GM18508 (cell line): ENCODE data around the gene UAP1L1.

Source experiments
- ATAC-seq: cut with Tn5 transposase; IDR thresholded peaks from one replicate; pipeline ENCODE4 v1.9.1; 2021; ENCODE audit warnings: moderate number of reproducible peaks; ENCODE audit not compliant: insufficient read depth, unreplicated experiment

UAP1L1 gene

GRCh38 chr9:137041124-137041523 is 36.2 kb upstream of the UAP1L1 start:
- no peak for ATAC-seq

- no peak for ATAC-seq
These were observed 34.3 kb upstream of the UAP1L1 start for GRCh38 chr9:137042751-137043727.

- ATAC-seq: no peak
These were observed 33.3 kb upstream of the UAP1L1 start for GRCh38 chr9:137044037-137044436.

GRCh38 chr9:137044502-137045177 is 32.7 kb upstream of the UAP1L1 start:
- no peak for ATAC-seq

GRCh38 chr9:137045294-137046087 is 31.8 kb upstream of the UAP1L1 start:
- no peak for ATAC-seq

- ATAC-seq: no peak
These were observed 31.1 kb upstream of the UAP1L1 start, which contains the start of gene NPDC1 for GRCh38 chr9:137046088-137046787. Gene NPDC1, minus strand, starts transcription at chr9:137046177. Its CDS starts 188 bp downstream, at chr9:137045989.

- ATAC-seq: no peak
These were observed 28.4 kb upstream of the UAP1L1 start for GRCh38 chr9:137048655-137049543.

GRCh38 chr9:137049544-137050449 is 27.5 kb upstream of the UAP1L1 start:
- no peak for ATAC-seq

- no peak for ATAC-seq
These were observed 26.7 kb upstream of the UAP1L1 start for GRCh38 chr9:137050570-137050969.

- ATAC-seq: no peak
These were observed 26.1 kb upstream of the UAP1L1 start for GRCh38 chr9:137051145-137051724.

- ATAC-seq: no peak
These were observed 25.0 kb upstream of the UAP1L1 start for GRCh38 chr9:137052293-137052692.

- ATAC-seq: no peak
These were observed 24.0 kb upstream of the UAP1L1 start for GRCh38 chr9:137052998-137053943.

- ATAC-seq: no peak
These were observed 23.1 kb upstream of the UAP1L1 start, which contains the start of gene ENTPD2 for GRCh38 chr9:137053944-137054931. Gene ENTPD2, minus strand, starts transcription at chr9:137054061. Its CDS starts 64 bp downstream, at chr9:137053997.

- ATAC-seq: no peak
These were observed 22.4 kb upstream of the UAP1L1 start for GRCh38 chr9:137054932-137055384.
